Esophagus (tissue), 2 donors: ENCODE results near the gene FAM13A. TPM values are rescaled to one million over a fixed set of nuclear protein-coding genes. Genes with fewer than 3 reads are reported as not detected.

Experiments used
- H3K27ac ChIP-seq, 2 donors: one replicate each; pipeline ENCODE4 v1.5.1; 2013; ENCODE audit warnings: low read depth in 2 of 2, mild to moderate bottlenecking in 2 of 2, inconsistent platforms in 1 of 2, low read length in 1 of 2, moderate library complexity in 1 of 2
- H3K27me3 ChIP-seq, 2 donors: one replicate each; pipeline ENCODE4 v1.6.1; 2013; ENCODE audit warnings: low read length in 2 of 2, control low read depth in 1 of 2, mild to moderate bottlenecking in 1 of 2; ENCODE audit not compliant: insufficient read depth in 2 of 2, control insufficient read depth in 1 of 2
- H3K36me3 ChIP-seq, 2 donors: one replicate each; pipeline ENCODE4 v1.6.1; 2013; ENCODE audit warnings: low read length in 1 of 2; ENCODE audit not compliant: control insufficient read depth in 2 of 2, insufficient read depth in 2 of 2
- H3K4me1 ChIP-seq, 2 donors: one replicate each; pipeline ENCODE4 v1.6.1; 2013; ENCODE audit warnings: low read length in 1 of 2; ENCODE audit not compliant: control insufficient read depth in 2 of 2, insufficient read depth in 2 of 2
- H3K4me3 ChIP-seq, 2 donors: one replicate each; pipeline ENCODE4 v1.5.1; 2013; ENCODE audit warnings: low read length in 2 of 2, mild to moderate bottlenecking in 2 of 2, low read depth in 1 of 2, moderate library complexity in 1 of 2
- H3K9me3 ChIP-seq, 2 donors: one replicate each; pipeline ENCODE4 v1.6.1; 2013; ENCODE audit warnings: mild to moderate bottlenecking in 2 of 2, low read depth in 1 of 2, low read length in 1 of 2, moderate library complexity in 1 of 2; ENCODE audit not compliant: control insufficient read depth in 2 of 2, insufficient read depth in 1 of 2
- WGBS, 2 donors: extraction: QIAGEN DNeasy Blood & Tissue Kit; methylation state at CpG; one replicate each; pipeline ENCODE4 v1.1.7; 2013; 5-methylcytosine and 5-hydroxymethylcytosine counted together
- polyA plus RNA-seq, 2 donors: library from polyadenylated mRNA; stranded (reverse); fragments of 200-250 nt; gene quantifications; one replicate each; pipeline ENCODE4 v1.2.3, GENCODE V29; 2013
- donor health status: healthy with polysubstance abuse.
- donor health status: Bipolar disorder and iron deficiency.

Gene FAM13A
- 1 to 10 TPM; 2.5 to 2.7 TPM for polyA plus RNA-seq

GRCh38 chr4:89056953-89057398 is at the start of gene FAM13A:
Gene FAM13A (minus strand): TSS chr4:89057185. CDS start chr4:89056964, 221 bp downstream.
- Histone ChIP-seq H3K4me1 (no peaks in the 10 kb centered on the region), H3K36me3 (no peaks in the 10 kb centered on the region), H3K9me3 (no peaks in the 10 kb centered on the region), H3K4me3 (peak within 1 kb of the TSS; percentile 29 to 56), H3K27me3 (no peaks in the 10 kb centered on the region), H3K27ac (peak within 1 kb of the TSS; percentile 31 to 80)
- 8 to 11% methylated on average over 9 of the region's 9 CpGs for WGBS, 2 donors

DNA sequence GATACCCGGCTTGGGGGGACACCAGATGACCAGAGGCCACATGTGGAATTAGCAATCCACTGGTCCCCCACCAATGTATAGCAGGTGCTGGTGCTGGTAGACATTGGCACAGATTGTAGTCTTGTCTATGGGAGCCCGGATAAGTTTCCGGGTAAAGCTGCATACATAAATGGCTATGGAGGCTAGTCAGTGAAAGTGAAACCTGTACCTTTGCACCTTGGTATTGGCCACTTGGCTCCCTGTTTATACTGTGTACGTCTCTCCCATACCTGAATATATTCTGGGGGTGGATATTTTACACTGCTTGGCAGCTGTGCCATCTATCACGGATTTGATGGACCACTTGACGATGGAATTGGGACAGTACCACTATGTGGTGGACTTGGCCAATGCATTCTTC is 48.7 kb upstream of the FAM13A start:
- Histone ChIP-seq H3K36me3 (no peaks in the 10 kb centered on the region), H3K4me3 (no peak overlapping the region), H3K27me3 (no peaks in the 10 kb centered on the region), H3K27ac (no peak overlapping the region), H3K4me1 (peaks cover 0 to 2% of the 10 kb centered on the region in 2 donors), H3K9me3 (no peaks in the 10 kb centered on the region)
- WGBS, 2 donors: 86 to 91% methylated on average over 6 of the region's 6 CpGs

DNA sequence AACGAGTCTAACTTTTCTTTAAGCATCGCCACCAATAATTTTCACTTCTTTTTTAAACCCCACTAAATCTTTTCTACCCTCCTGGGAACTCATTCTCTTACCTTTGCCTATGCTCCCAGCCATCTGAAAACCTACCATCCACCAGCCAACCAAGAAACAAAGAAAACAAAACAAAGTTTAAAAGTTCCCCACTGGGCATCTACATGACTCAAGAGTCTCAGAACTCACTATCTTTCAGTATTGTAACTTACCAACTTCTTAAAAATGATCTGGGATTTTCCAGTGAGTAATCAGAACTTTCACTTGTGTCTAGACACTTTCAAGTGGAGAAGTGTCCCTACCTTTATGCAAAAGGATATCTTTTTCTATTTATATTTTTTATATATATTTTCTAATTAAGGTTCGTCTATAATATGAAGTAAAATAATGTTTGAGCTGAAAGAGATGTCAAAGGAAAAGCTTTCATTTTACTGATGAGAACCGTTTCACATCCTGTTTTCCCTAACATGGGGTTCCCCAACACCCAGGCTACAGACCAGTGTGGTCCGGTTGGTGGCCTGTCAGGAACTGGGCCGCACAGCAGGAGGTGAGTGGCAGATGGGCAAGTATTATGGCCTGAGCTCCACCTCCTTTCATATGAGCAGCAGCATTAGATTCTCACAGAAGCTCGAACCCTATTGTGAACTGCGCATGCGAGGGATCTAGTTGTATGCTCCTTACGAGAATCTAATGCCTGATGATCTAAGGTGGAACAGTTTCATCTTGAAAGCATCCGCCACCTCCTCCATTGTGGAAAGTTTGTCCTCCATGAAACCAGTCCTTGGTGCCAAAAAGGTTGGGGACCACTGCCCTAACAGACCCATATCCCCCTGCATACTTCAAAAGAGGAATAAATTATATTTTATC is 44.5 kb upstream of the FAM13A start:
- Histone ChIP-seq H3K27me3 (no peaks in the 10 kb centered on the region), H3K9me3 (no peaks in the 10 kb centered on the region), H3K4me1 (peaks cover 0 to 2% of the 10 kb centered on the region in 2 donors), H3K27ac (no peak overlapping the region), H3K36me3 (no peaks in the 10 kb centered on the region), H3K4me3 (no peak overlapping the region)
- 84 to 86% methylated on average over 11 of the region's 11 CpGs for WGBS, 2 donors

- no peaks in the 10 kb centered on the region for H3K9me3 ChIP-seq
- H3K4me1 ChIP-seq: peaks cover 0 to 2% of the 10 kb centered on the region in 2 donors
- no peak overlapping the region for H3K4me3 ChIP-seq
- H3K27me3 ChIP-seq: no peaks in the 10 kb centered on the region
- H3K36me3 ChIP-seq: no peaks in the 10 kb centered on the region
- no peak overlapping the region for H3K27ac ChIP-seq
- WGBS, 2 donors: 90 to 92% methylated on average over 3 of the region's 3 CpGs
Observed at GRCh38 chr4:89100853-89101252, 43.9 kb upstream of the FAM13A start.

- 92 to 95% methylated on average over 1 of the region's 1 CpG for WGBS, 2 donors
- no peaks in the 10 kb centered on the region for H3K27me3 ChIP-seq
- H3K36me3 ChIP-seq: no peaks in the 10 kb centered on the region
- no peak overlapping the region for H3K4me3 ChIP-seq
- no peak overlapping the region for H3K27ac ChIP-seq
- no peaks in the 10 kb centered on the region for H3K4me1 ChIP-seq
- H3K9me3 ChIP-seq: no peaks in the 10 kb centered on the region
Observed at GRCh38 chr4:89099471-89099870, 42.5 kb upstream of the FAM13A start.

DNA sequence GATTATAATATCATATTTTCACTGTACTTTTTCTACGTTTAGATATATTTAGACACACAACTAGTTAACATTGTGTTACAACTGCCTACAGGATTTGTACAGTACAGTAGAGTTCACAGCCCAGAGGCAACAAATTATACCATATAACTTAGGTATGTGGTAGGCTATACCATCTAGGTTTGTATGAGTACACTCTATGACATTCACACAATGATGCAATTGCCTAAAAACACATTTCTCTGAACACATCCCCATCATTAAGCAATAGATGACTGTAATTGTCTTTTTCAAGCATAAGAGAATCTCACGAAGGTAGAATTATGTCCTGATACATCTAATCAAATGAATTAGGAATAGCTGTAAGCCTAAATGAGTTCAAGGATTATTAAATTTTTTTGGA is 42.0 kb upstream of the FAM13A start:
- Histone ChIP-seq H3K36me3 (no peaks in the 10 kb centered on the region), H3K4me1 (no peaks in the 10 kb centered on the region)
- WGBS, 2 donors: 82 to 89% methylated on average over 2 of the region's 2 CpGs

DNA sequence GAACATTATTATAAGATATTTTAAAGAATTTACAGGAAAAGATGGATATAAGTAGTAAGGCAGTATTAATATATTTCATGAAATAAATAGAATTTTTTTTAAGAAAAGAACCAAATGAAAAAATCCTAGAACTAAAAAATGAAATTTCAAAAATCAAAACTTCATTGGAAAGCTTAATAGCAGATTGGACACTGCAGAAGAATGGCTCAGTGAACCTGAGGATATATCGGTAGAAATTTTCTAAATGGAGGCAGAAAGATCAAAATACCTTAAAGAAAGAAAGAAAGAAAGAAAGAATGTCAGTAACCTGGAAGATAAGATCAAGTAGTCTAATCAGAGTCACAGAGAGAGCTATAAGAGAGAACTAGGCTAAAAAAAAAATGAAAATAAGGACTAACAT is 21.3 kb upstream of the FAM13A start:
- H3K9me3 ChIP-seq: no peaks in the 10 kb centered on the region
- H3K4me3 ChIP-seq: no peak overlapping the region
- no peaks in the 10 kb centered on the region for H3K27me3 ChIP-seq
- H3K27ac ChIP-seq: no peak overlapping the region
- 97 to 98% methylated on average over 1 of the region's 1 CpG for WGBS, 2 donors
- H3K4me1 ChIP-seq: no peaks in the 10 kb centered on the region
- no peaks in the 10 kb centered on the region for H3K36me3 ChIP-seq

More for the DNA sequence above, 42.0 kb upstream of the FAM13A start:
- Histone ChIP-seq H3K27me3 (no peaks in the 10 kb centered on the region), H3K9me3 (no peaks in the 10 kb centered on the region), H3K4me3 (no peak overlapping the region), H3K27ac (no peak overlapping the region)

DNA sequence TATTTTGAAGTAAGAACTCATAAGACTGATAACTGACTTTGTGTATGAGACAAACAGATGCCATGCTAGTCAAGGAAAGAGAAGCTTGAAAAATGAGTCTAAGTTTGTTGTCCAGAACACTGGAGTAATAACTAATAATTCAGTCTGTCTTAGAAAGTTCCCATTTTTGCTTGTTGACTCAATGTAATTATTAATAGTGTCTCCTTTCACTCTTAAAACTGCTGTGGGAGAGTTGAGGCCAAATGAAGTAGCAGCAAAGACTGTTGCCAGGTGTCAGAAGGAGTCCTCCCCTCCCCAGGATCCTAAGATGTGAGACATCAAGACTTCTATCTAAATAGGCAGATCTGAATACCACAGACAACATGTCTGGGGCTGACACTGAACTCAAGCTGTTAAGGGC is 20.8 kb upstream of the FAM13A start:
- H3K4me3 ChIP-seq: no peak overlapping the region
- H3K9me3 ChIP-seq: no peaks in the 10 kb centered on the region
- no peaks in the 10 kb centered on the region for H3K4me1 ChIP-seq
- no peaks in the 10 kb centered on the region for H3K27me3 ChIP-seq
- H3K27ac ChIP-seq: no peak overlapping the region
- no peaks in the 10 kb centered on the region for H3K36me3 ChIP-seq

DNA sequence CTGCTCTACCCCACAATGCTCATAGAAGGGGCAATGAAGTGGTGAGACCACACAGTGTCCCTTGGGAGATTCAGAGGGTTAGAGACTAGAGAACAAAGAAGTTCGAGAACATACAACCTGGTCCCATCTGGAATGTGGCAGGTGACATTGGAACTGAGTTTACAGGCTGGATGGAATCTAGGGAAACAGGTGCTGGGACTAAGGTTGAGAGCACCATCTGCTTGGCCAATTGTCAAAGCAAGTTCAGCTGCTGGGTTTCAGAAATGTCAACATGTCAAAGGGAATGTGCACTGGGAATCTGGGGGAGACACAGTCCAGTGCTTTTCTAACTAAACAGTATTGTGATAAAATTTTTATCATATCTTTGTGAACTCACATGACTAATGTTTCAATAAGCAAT is 15.9 kb upstream of the FAM13A start:
- Histone ChIP-seq H3K27ac (no peak overlapping the region), H3K4me1 (no peaks in the 10 kb centered on the region), H3K9me3 (no peaks in the 10 kb centered on the region), H3K36me3 (no peaks in the 10 kb centered on the region), H3K27me3 (no peaks in the 10 kb centered on the region), H3K4me3 (no peak overlapping the region)
- 71 to 94% methylated on average over 1 of the region's 1 CpG for WGBS, 2 donors

- no peaks in the 10 kb centered on the region for H3K36me3 ChIP-seq
- 55 to 75% methylated on average over 3 of the region's 3 CpGs for WGBS, 2 donors
- no peaks in the 10 kb centered on the region for H3K9me3 ChIP-seq
- H3K4me3 ChIP-seq: no peak overlapping the region
- H3K4me1 ChIP-seq: no peaks in the 10 kb centered on the region
- no peak overlapping the region for H3K27ac ChIP-seq
- H3K27me3 ChIP-seq: no peaks in the 10 kb centered on the region
Observed at GRCh38 chr4:89071311-89071710, 14.3 kb upstream of the FAM13A start.
